Measurements from ENCODE around the gene SIAE. TPM values are rescaled to one million over a fixed set of nuclear protein-coding genes. Genes with fewer than 3 reads are reported as not detected.

Gene SIAE
- total and polyA plus RNA-seq, 10 of the 15 experiments (the other 5 are each of a cell fraction or from before 2014, with no cell fraction given): 0.93 to 6.9 (median 4.2) TPM

DNA sequence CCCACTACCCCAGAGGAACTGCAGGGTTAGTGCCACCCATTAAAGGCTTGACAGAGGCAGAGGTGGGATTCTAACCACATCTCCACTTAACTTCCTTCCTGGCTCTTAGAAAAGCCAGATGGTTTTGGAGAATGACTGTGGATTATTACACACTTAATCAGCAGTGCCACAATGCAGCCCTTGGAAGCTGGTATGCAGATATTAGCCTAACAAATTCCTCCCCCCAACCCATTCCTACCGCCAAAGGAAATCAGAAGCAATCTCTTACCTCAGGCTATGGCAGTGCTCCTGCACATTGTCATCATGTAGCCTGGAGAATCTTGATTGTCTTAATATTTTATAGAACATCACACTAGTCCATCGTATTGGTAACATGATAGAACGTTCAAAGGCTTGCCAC, 43.1 kb upstream of the SIAE start:
- in situ Hi-C loops (cut with MboI) (no loop called here), intact Hi-C loops (cut with micrococcal nuclease; ENCODE audit: unreplicated experiment) (loop anchor here (2.0 kb wide), 1 partner anchor 42 kb away; no protein-coding TSS in a partner anchor)
- H3K4me1 ChIP-seq (ENCODE audit: control insufficient read depth, insufficient read depth, low read length): no peaks in the 10 kb centered on the region; the same call in 1 of the 2 replicates
- no peak overlapping the region for H3K4me2 ChIP-seq (ENCODE audit: control insufficient read depth, insufficient read depth)
- no TSS peak for BruUV-seq (replicated peaks)
- H3K27me3 ChIP-seq (replicated peaks in 1 of 2; ENCODE audit: control insufficient read depth in 2 of 2, insufficient read depth in 2 of 2, low read length in 1 of 2): peaks cover 0 to 13% of the 10 kb centered on the region in 2 experiments; a peak in 2 of 4 replicates
- ATAC-seq (no peak), DNase-seq (ENCODE audit: low read depth, low spot score) (no peak), FAIRE-seq (no peak)
- TF ChIP-seq MTA2 (IDR thresholded peaks at IDR 0.05; ENCODE audit: low read depth): no peak
- TF ChIP-seq ESRRA (IDR thresholded peaks at IDR 0.05; ENCODE audit: low read length): no peak
- TF ChIP-seq SMAD1 (IDR thresholded peaks at IDR 0.05; ENCODE audit: low read depth, partially characterized antibody): no peak
- H2AFZ ChIP-seq (ENCODE audit: control insufficient read depth, low read depth, low read length): no peak overlapping the region
- H3K9ac ChIP-seq (ENCODE audit: control insufficient read depth, insufficient read depth, low read length): no peak overlapping the region
- no peaks in the 10 kb centered on the region for H3K9me3 ChIP-seq (replicated peaks; ENCODE audit: control insufficient read depth, insufficient read depth, low read length)
- ChIA-PET RAD21 (ENCODE audit: unreplicated experiment) (interaction anchor here (1.0 to 1.1 kb wide), 2 partner anchors 42 to 48 kb away, joined by 3 to 4 read pairs; no protein-coding TSS in a partner anchor), POLR2A (interaction anchor here (0.7 to 1.4 kb wide), 3 partner anchors 14 to 30 kb away, joined by 3 to 4 read pairs (median 3); no protein-coding TSS in a partner anchor), SMC1A (ENCODE audit: uncharacterized antibody, unreplicated experiment) (interaction anchor here (1.0 to 1.7 kb wide), 3 partner anchors 9 to 94 kb away, joined by 3 to 5 read pairs (median 3); partner anchors contain the start of gene TBRG1), CTCF (interaction anchor here (0.6 to 2.7 kb wide), 4 partner anchors 9 to 46 kb away, joined by 3 to 9 read pairs (median 6); no protein-coding TSS in a partner anchor)
- H4K20me1 ChIP-seq (ENCODE audit: control insufficient read depth, insufficient read depth): no peaks in the 10 kb centered on the region
- H3K36me3 ChIP-seq (ENCODE audit: control insufficient read depth in 2 of 2, insufficient read depth in 2 of 2, low read length in 1 of 2): no peaks in the 10 kb centered on the region
- no peak overlapping the region for H3K4me3 ChIP-seq
- 3% methylated on average over 3 of the region's 3 CpGs for WGBS (ENCODE audit: insufficient coverage, insufficient replicate concordance, low lambda C conversion rate, missing lambda C conversion rate)
- H3K27ac ChIP-seq (ENCODE audit: control insufficient read depth, insufficient read depth): no peak overlapping the region
- no peaks in the 10 kb centered on the region for H3K79me2 ChIP-seq (ENCODE audit: control insufficient read depth, insufficient read depth, low read length)

- H3K9ac ChIP-seq (ENCODE audit: control insufficient read depth, insufficient read depth, low read length): no peak overlapping the region
- in situ Hi-C loops (cut with MboI): no loop called here
- H3K36me3 ChIP-seq (ENCODE audit: control insufficient read depth in 2 of 2, insufficient read depth in 2 of 2, low read length in 1 of 2): no peaks in the 10 kb centered on the region
- no peaks in the 10 kb centered on the region for H3K79me2 ChIP-seq (ENCODE audit: control insufficient read depth, insufficient read depth, low read length)
- no TSS peak for BruUV-seq (replicated peaks)
- peaks cover 2 to 4% of the 10 kb centered on the region in 2 experiments; a peak in 2 of 4 replicates for H3K27me3 ChIP-seq (replicated peaks in 1 of 2; ENCODE audit: control insufficient read depth in 2 of 2, insufficient read depth in 2 of 2, low read length in 1 of 2)
- FAIRE-seq (no peak), ATAC-seq (no peak), DNase-seq (ENCODE audit: low read depth, low spot score) (no peak)
- POLR2A ChIA-PET: no interaction called here
- SMC1A ChIA-PET (ENCODE audit: uncharacterized antibody, unreplicated experiment): no interaction called here
- intact Hi-C loops (cut with micrococcal nuclease; ENCODE audit: unreplicated experiment): no loop called here
- no peak overlapping the region for H3K4me2 ChIP-seq (ENCODE audit: control insufficient read depth, insufficient read depth)
- no peak overlapping the region for H3K27ac ChIP-seq (ENCODE audit: control insufficient read depth, insufficient read depth)
- no peak overlapping the region for H2AFZ ChIP-seq (ENCODE audit: control insufficient read depth, low read depth, low read length)
- CTCF ChIA-PET: no interaction called here
- H4K20me1 ChIP-seq (ENCODE audit: control insufficient read depth, insufficient read depth): no peaks in the 10 kb centered on the region
- RAD21 ChIA-PET (ENCODE audit: unreplicated experiment): no interaction called here
- H3K9me3 ChIP-seq (replicated peaks; ENCODE audit: control insufficient read depth, insufficient read depth, low read length): no peaks in the 10 kb centered on the region; the same call in 2 of the 3 replicates
- 47% methylated on average over 3 of the region's 3 CpGs for WGBS (ENCODE audit: insufficient coverage, insufficient replicate concordance, low lambda C conversion rate, missing lambda C conversion rate)
- H3K4me1 ChIP-seq (ENCODE audit: control insufficient read depth, insufficient read depth, low read length): no peaks in the 10 kb centered on the region; the same call in 1 of the 2 replicates
- no peak overlapping the region for H3K4me3 ChIP-seq
- TF ChIP-seq SUZ12 (IDR thresholded peaks at IDR 0.05; ENCODE audit: unreplicated experiment) (no peak), EZH2 (IDR thresholded peaks at IDR 0.05; ENCODE audit: borderline replicate concordance, control insufficient read depth, low read depth, low read length) (no peak), USF1 (IDR thresholded peaks at IDR 0.05; ENCODE audit: borderline replicate concordance, extremely low read length, insufficient read depth, low read depth, low read length) (no peak), ATF3 (IDR thresholded peaks at IDR 0.05; ENCODE audit: borderline replicate concordance, extremely low read depth, low read depth, low read length) (no peak), ZBED1 (IDR thresholded peaks at IDR 0.05; ENCODE audit: borderline replicate concordance) (no peak)
These were observed 38.9 kb upstream of the SIAE start for GRCh38 chr11:124712392-124712791.
